HepG2 (cell line): ENCODE data around the gene ST6GALNAC6. TPM values are rescaled to one million over a fixed set of nuclear protein-coding genes. Genes with fewer than 3 reads are reported as not detected.
A peak's percentile ranks its signal among the peaks of the same experiment; 100 is the strongest.

ENCODE experiments used
- MAFK ChIP-seq, 2 experiments: IDR thresholded peaks in 1 of 2; conservative IDR thresholded peaks in 1 of 2; 2 replicates each; pipeline ENCODE4 v1.6.1; 2011; ENCODE audit warnings: improper control_type of control experiment in 2 of 2, low read length in 2 of 2
- MAZ ChIP-seq, 2 experiments: sonication (generic) in 1 of 2; formaldehyde crosslinking in 1 of 2; IDR thresholded peaks; 2 replicates each; pipeline versions ENCODE4 v1.5.0 to v1.6.1; 2012 to 2020; ENCODE audit warnings: low read depth in 2 of 2, mild to moderate bottlenecking in 2 of 2, borderline replicate concordance in 1 of 2, improper control_type of control experiment in 1 of 2, low read length in 1 of 2, missing genetic modification reagents in 1 of 2, moderate library complexity in 1 of 2
- NCOR1 ChIP-seq: fragments of 200-600 bp; sonication (generic); IDR thresholded peaks from 2 replicates; pipeline ENCODE4 v1.7.0; 2017; ENCODE audit warnings: antibody characterized with exemption, low read length, borderline replicate concordance
- NRL ChIP-seq: sonication (generic); formaldehyde crosslinking; IDR thresholded peaks from 2 replicates; pipeline ENCODE4 v1.5.0; 2020; ENCODE audit warnings: missing genetic modification reagents, mild to moderate bottlenecking, moderate library complexity, borderline replicate concordance
- PRMT3 ChIP-seq: sonication (generic); formaldehyde crosslinking; IDR thresholded peaks from 2 replicates; pipeline ENCODE4 v1.8.1; 2022; ENCODE audit warnings: low read depth, mild to moderate bottlenecking, moderate library complexity, missing genetic modification reagents, borderline replicate concordance
- RBFOX2 ChIP-seq: fragments of 200-400 bp; formaldehyde crosslinking; IDR thresholded peaks from 2 replicates; pipeline ENCODE4 v1.6.1; 2017; ENCODE audit warnings: low read depth, mild to moderate bottlenecking, low read length
- SAFB2 ChIP-seq: sonication (generic); formaldehyde crosslinking; IDR thresholded peaks from 2 replicates; pipeline ENCODE4 v1.5.1; 2020; ENCODE audit warnings: missing genetic modification reagents, low read depth, mild to moderate bottlenecking, borderline replicate concordance
- SALL1 ChIP-seq: sonication (generic); formaldehyde crosslinking; IDR thresholded peaks from 2 replicates; pipeline ENCODE4 v1.8.0; 2022; ENCODE audit warnings: mild to moderate bottlenecking, missing genetic modification reagents
- SP5 ChIP-seq: IDR thresholded peaks from 2 replicates; pipeline ENCODE4 v1.6.1; 2016; ENCODE audit warnings: low read depth, borderline replicate concordance
- TBX3 ChIP-seq: fragments of 450-650 bp; IDR thresholded peaks from 2 replicates; pipeline ENCODE4 v1.6.1; 2017; ENCODE audit warnings: antibody characterized with exemption, mild to moderate bottlenecking, inconsistent platforms, borderline replicate concordance
- TEAD3 ChIP-seq: optimal IDR thresholded peaks from 2 replicates; pipeline ENCODE3; 2016; ENCODE audit warnings: borderline replicate concordance
- ZNF816 ChIP-seq: sonication (generic); formaldehyde crosslinking; IDR thresholded peaks from 2 replicates; pipeline ENCODE4 v1.8.0; 2022; ENCODE audit warnings: missing genetic modification reagents, mild to moderate bottlenecking, borderline replicate concordance
- polyA plus RNA-seq, 8 experiments: library from polyadenylated mRNA; depleted of rRNA in 3 of 8; stranded (reverse) in 7 of 8; unstranded in 1 of 8; fragments of >200 nt; fragmentation: Illumina TruSeq in 4 of 8; extraction: Trizol in 4 of 8; gene quantifications; 2 replicates each; pipeline versions ENCODE4 v1.2.1 to v1.2.3, GENCODE V29; 2011 to 2016; ENCODE audit warnings: low read depth in 4 of 8, missing spikeins in 1 of 8, mixed read lengths in 1 of 8; ENCODE audit not compliant: insufficient read depth in 1 of 8
- total RNA-seq, 5 experiments: library from RNA; depleted of rRNA; stranded (reverse); fragments of >200 nt; fragmentation: Illumina TruSeq; extraction: Trizol; gene quantifications; 2 replicates each; pipeline ENCODE4 v1.2.3, GENCODE V29; 2016; ENCODE audit warnings: low read depth in 1 of 5
- TF ChIP-seq, protein P1 (sequence below): sonication (generic); formaldehyde crosslinking; IDR thresholded peaks from 2 replicates; pipeline ENCODE4 v1.4.0; 2020; ENCODE audit warnings: missing genetic modification reagents, borderline replicate concordance
- TF ChIP-seq, protein P2 (sequence below): sonication (generic); formaldehyde crosslinking; IDR thresholded peaks from one replicate; pipeline ENCODE4 v1.5.1; 2020; ENCODE audit warnings: mild to moderate bottlenecking, missing genetic modification reagents; ENCODE audit errors: not compliant biosample characterization

Gene ST6GALNAC6
- total and polyA plus RNA-seq, 2 of the 13 experiments (the other 11 are each of a cell fraction or from before 2014, with no cell fraction given) = 18.5 to 65.4 TPM

DNA sequence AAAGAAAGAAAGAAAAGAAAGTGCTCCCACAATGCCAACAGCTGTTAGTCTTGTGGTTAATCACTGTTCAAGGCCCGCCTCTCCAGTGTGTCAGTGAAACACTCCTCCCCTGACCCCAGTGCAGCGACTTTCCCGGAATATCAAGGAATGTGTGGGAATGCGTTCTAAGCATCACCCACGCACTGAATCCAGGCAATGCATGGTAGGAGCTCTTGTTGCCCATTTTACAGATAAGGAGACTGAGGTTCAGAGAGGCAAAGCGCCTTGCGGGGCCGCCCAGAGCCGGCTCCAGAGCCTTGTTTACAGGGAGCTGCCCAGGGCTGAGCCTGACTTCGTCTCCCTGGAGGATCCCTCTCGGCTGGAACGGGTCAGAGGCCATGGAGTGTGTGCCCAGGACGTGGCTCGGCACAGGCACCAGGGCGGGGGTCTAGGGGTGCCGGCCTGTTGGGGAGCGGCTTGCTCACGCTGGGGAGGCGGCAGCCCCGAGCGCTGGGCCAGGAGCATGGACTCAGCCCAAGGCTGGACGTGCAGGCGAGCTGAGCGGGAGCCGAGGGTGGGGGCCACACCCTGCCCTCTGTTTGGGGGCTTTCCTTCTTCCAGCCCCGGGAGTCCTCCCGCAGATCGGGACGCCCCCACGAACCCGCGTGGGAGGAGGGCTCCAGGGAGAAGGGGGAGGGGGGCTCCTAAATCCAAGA is 823 bp downstream of the ST6GALNAC6 start (continued):
- TF ChIP-seq, protein P1, sequence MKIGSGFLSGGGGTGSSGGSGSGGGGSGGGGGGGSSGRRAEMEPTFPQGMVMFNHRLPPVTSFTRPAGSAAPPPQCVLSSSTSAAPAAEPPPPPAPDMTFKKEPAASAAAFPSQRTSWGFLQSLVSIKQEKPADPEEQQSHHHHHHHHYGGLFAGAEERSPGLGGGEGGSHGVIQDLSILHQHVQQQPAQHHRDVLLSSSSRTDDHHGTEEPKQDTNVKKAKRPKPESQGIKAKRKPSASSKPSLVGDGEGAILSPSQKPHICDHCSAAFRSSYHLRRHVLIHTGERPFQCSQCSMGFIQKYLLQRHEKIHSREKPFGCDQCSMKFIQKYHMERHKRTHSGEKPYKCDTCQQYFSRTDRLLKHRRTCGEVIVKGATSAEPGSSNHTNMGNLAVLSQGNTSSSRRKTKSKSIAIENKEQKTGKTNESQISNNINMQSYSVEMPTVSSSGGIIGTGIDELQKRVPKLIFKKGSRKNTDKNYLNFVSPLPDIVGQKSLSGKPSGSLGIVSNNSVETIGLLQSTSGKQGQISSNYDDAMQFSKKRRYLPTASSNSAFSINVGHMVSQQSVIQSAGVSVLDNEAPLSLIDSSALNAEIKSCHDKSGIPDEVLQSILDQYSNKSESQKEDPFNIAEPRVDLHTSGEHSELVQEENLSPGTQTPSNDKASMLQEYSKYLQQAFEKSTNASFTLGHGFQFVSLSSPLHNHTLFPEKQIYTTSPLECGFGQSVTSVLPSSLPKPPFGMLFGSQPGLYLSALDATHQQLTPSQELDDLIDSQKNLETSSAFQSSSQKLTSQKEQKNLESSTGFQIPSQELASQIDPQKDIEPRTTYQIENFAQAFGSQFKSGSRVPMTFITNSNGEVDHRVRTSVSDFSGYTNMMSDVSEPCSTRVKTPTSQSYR (CRISPR knock-in tag) = no peak
- TF ChIP-seq TBX3 (no peak), MAZ (IDR thresholded peaks at IDR 0.05; ENCODE audit: borderline replicate concordance, low read depth, low read length) (no peak), MAZ (CRISPR knock-in tag; IDR thresholded peaks at IDR 0.05; ENCODE audit: low read depth) (peak; percentile 74), RBFOX2 (no peak; the same call in 1 of the 2 replicates), SAFB2 (CRISPR knock-in tag) (no peak; the same call in 1 of the 2 replicates), ZNF816 (CRISPR knock-in tag) (no peak), MAFK (conservative IDR thresholded peaks at IDR 0.05 in 1 of 2, IDR thresholded peaks at IDR 0.05 in 1 of 2; ENCODE audit: low read length in 2 of 2) (no peak), SALL1 (CRISPR knock-in tag) (peak; percentile 46), PRMT3 (CRISPR knock-in tag) (no peak), NRL (CRISPR knock-in tag) (0 out of 2 replicates have a peak, but pooled peaks have one; percentile 61), TEAD3 (CRISPR knock-in tag) (peak; percentile 58), NCOR1 (no peak), SP5 (CRISPR knock-in tag) (no peak)
- TF ChIP-seq, protein P2, sequence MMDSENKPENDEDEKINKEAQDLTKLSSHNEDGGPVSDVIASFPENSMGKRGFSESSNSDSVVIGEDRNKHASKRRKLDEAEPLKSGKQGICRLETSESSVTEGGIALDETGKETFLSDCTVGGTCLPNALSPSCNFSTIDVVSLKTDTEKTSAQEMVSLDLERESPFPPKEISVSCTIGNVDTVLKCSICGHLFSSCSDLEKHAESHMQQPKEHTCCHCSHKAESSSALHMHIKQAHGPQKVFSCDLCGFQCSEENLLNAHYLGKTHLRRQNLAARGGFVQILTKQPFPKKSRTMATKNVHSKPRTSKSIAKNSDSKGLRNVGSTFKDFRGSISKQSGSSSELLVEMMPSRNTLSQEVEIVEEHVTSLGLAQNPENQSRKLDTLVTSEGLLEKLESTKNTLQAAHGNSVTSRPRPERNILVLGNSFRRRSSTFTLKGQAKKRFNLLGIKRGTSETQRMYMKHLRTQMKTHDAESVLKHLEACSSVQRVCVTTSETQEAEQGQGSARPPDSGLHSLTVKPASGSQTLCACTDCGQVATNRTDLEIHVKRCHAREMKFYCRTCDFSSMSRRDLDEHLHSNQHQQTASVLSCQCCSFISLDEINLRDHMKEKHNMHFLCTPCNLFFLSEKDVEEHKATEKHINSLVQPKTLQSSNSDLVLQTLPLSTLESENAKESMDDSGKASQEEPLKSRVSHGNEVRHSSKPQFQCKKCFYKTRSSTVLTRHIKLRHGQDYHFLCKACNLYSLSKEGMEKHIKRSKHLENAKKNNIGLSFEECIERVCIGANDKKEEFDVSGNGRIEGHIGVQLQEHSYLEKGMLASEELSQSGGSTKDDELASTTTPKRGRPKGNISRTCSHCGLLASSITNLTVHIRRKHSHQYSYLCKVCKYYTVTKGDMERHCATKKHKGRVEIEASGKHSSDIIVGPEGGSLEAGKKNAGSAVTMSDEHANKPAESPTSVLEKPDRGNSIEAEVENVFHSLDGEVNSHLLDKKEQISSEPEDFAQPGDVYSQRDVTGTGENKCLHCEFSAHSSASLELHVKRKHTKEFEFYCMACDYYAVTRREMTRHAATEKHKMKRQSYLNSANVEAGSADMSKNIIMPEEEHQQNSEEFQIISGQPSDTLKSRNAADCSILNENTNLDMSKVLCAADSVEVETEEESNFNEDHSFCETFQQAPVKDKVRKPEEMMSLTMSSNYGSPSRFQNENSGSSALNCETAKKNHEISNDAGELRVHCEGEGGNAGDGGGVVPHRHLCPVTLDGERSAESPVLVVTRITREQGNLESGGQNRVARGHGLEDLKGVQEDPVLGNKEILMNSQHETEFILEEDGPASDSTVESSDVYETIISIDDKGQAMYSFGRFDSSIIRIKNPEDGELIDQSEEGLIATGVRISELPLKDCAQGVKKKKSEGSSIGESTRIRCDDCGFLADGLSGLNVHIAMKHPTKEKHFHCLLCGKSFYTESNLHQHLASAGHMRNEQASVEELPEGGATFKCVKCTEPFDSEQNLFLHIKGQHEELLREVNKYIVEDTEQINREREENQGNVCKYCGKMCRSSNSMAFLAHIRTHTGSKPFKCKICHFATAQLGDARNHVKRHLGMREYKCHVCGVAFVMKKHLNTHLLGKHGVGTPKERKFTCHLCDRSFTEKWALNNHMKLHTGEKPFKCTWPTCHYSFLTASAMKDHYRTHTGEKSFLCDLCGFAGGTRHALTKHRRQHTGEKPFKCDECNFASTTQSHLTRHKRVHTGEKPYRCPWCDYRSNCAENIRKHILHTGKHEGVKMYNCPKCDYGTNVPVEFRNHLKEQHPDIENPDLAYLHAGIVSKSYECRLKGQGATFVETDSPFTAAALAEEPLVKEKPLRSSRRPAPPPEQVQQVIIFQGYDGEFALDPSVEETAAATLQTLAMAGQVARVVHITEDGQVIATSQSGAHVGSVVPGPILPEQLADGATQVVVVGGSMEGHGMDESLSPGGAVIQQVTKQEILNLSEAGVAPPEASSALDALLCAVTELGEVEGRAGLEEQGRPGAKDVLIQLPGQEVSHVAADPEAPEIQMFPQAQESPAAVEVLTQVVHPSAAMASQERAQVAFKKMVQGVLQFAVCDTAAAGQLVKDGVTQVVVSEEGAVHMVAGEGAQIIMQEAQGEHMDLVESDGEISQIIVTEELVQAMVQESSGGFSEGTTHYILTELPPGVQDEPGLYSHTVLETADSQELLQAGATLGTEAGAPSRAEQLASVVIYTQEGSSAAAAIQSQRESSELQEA (CRISPR knock-in tag) = no peak
